Ishikawa (cell line): Measurements from ENCODE around the gene CKLF.

Experiments
- CEBPB ChIP-seq: IDR thresholded peaks from 2 replicates; pipeline ENCODE4 v1.6.1; 2012
- CREB1 ChIP-seq: IDR thresholded peaks from 2 replicates; pipeline ENCODE4 v1.6.1; 2012; ENCODE audit warnings: low read depth
- EGR1 ChIP-seq: IDR thresholded peaks from 2 replicates; pipeline ENCODE4 v1.6.1; 2012
- EP300 ChIP-seq: IDR thresholded peaks from 2 replicates; pipeline ENCODE4 v1.6.1; 2012; ENCODE audit warnings: borderline replicate concordance
- FOXM1 ChIP-seq: IDR thresholded peaks from 2 replicates; pipeline ENCODE4 v1.6.1; 2012; ENCODE audit warnings: low read depth, borderline replicate concordance
- NFIC ChIP-seq: IDR thresholded peaks from 2 replicates; pipeline ENCODE4 v1.6.1; 2012
- RAD21 ChIP-seq: IDR thresholded peaks from 2 replicates; pipeline ENCODE4 v1.6.1; 2012; ENCODE audit warnings: low read depth
- TAF1 ChIP-seq: IDR thresholded peaks from 2 replicates; pipeline ENCODE4 v1.6.1; 2012; ENCODE audit warnings: low read depth, mild to moderate bottlenecking
- TCF12 ChIP-seq: IDR thresholded peaks from 2 replicates; pipeline ENCODE4 v1.6.1; 2012; ENCODE audit warnings: low read depth
- TEAD4 ChIP-seq: IDR thresholded peaks from 2 replicates; pipeline ENCODE4 v1.6.1; 2012
- YY1 ChIP-seq: IDR thresholded peaks from 2 replicates; pipeline ENCODE4 v1.6.1; 2012; ENCODE audit warnings: low read depth
- ZBTB7A ChIP-seq: IDR thresholded peaks from 2 replicates; pipeline ENCODE4 v1.6.1; 2012; ENCODE audit warnings: low read depth
- TF ChIP-seq, protein P1 (sequence below): IDR thresholded peaks from 2 replicates; pipeline ENCODE4 v1.6.1; 2012
- TF ChIP-seq, protein P2 (sequence below): IDR thresholded peaks from 2 replicates; pipeline ENCODE4 v1.6.1; 2012; ENCODE audit warnings: low read depth, mild to moderate bottlenecking
- TF ChIP-seq, protein P3 (sequence below): IDR thresholded peaks from 2 replicates; pipeline ENCODE4 v1.6.1; 2012

The CKLF gene

DNA sequence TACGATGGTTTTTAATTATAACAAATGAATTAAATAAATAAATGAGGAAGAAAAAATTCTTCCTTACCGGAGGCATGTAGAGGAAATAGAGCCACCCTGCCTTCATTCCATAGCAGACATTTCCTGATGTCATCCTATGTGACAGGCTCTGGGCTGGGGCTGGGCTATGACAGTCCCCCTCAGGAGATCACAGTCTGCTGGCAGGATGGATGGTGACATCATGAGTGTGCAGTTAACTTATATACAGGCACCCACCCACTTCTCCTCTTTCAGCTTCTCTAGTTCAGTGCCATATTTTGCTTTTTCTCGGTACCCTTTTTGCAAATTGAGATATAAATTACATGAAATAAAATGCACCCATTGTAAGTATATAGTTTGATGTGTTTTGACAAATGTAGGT lies 45.7 kb downstream of the CKLF start:
- TF ChIP-seq, protein P1, sequence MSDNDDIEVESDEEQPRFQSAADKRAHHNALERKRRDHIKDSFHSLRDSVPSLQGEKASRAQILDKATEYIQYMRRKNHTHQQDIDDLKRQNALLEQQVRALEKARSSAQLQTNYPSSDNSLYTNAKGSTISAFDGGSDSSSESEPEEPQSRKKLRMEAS = no peak
- no peak for TF ChIP-seq FOXM1
- TF ChIP-seq, protein P2, sequence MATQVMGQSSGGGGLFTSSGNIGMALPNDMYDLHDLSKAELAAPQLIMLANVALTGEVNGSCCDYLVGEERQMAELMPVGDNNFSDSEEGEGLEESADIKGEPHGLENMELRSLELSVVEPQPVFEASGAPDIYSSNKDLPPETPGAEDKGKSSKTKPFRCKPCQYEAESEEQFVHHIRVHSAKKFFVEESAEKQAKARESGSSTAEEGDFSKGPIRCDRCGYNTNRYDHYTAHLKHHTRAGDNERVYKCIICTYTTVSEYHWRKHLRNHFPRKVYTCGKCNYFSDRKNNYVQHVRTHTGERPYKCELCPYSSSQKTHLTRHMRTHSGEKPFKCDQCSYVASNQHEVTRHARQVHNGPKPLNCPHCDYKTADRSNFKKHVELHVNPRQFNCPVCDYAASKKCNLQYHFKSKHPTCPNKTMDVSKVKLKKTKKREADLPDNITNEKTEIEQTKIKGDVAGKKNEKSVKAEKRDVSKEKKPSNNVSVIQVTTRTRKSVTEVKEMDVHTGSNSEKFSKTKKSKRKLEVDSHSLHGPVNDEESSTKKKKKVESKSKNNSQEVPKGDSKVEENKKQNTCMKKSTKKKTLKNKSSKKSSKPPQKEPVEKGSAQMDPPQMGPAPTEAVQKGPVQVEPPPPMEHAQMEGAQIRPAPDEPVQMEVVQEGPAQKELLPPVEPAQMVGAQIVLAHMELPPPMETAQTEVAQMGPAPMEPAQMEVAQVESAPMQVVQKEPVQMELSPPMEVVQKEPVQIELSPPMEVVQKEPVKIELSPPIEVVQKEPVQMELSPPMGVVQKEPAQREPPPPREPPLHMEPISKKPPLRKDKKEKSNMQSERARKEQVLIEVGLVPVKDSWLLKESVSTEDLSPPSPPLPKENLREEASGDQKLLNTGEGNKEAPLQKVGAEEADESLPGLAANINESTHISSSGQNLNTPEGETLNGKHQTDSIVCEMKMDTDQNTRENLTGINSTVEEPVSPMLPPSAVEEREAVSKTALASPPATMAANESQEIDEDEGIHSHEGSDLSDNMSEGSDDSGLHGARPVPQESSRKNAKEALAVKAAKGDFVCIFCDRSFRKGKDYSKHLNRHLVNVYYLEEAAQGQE = no peak
- no peak for TF ChIP-seq CEBPB
- TF ChIP-seq, protein P3, sequence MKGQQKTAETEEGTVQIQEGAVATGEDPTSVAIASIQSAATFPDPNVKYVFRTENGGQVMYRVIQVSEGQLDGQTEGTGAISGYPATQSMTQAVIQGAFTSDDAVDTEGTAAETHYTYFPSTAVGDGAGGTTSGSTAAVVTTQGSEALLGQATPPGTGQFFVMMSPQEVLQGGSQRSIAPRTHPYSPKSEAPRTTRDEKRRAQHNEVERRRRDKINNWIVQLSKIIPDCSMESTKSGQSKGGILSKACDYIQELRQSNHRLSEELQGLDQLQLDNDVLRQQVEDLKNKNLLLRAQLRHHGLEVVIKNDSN = no peak
- no peak for TF ChIP-seq TEAD4
- TF ChIP-seq ZBTB7A = no peak
- no peak for TF ChIP-seq RAD21

DNA sequence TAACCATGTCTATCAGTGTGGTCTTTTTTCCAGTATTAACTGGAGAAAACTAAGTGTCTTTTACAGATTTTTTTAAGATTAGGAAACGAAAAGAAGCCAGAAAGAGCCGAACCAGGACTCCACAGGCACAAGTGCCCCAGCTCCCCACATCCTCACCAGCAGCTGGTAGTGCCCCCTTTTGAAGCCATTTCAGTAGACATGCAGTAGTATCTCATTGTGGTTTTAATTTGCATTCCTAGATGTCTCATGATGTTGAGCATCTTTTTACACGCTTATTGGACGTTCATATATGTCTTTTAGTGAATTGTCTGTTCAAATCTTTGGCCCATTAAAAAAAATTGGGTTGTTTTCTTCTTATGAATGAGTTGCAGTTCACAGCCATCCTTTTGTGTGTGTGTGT lies 47.4 kb downstream of the CKLF start:
- TF ChIP-seq CREB1 = no peak
- TF ChIP-seq, protein P2 = no peak
- no peak for TF ChIP-seq RAD21
- no peak for TF ChIP-seq FOXM1
- no peak for TF ChIP-seq EP300
- TF ChIP-seq CEBPB = no peak
- TF ChIP-seq TEAD4 = no peak
- no peak for TF ChIP-seq TCF12
- TF ChIP-seq EGR1 = no peak
- TF ChIP-seq, protein P3 = no peak

DNA sequence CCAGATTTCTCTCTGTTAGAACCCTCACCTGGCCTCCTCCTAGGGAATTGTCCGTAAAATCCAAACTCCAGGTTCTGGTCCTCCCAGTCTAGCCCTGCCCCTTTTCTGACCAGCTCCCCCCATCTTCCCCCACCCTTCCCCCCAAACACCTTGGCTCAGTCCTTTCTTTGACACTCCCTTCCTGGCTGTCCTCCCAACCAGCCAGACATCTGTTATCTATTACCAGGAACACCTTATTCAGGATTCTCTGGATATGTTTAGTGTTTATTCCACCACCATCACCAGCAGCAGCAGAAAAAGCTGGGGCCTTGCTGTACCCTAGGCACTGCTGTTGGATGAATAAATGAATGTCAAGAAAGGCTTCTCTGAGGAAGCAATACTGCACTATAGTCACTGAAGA lies 48.1 kb downstream of the CKLF start:
- TF ChIP-seq CEBPB (no peak), FOXM1 (no peak), TAF1 (no peak), EGR1 (no peak), TCF12 (no peak), RAD21 (no peak), ZBTB7A (no peak), CREB1 (no peak), NFIC (no peak), YY1 (no peak)
- TF ChIP-seq, protein P3 = no peak

DNA sequence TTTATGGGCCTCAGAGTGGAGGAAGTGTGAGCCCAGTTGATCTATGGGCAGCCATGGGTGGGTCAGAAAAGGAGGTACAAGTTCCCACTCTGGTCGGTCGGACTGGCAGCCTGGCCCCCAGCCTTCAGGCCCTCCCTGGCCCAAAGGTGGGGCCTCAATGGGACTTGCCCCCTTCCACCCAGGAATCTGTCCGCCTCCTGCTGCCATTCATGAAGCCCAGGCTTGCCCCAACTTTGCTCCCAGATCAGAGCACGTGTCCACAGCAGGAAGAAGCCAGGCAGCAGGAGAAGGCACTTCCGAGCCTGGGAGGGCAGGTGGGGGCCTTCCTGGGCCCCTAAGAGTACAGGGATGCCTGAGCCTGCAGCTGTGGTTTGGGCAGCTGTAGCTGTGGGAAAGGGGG lies 49.1 kb downstream of the CKLF start:
- TF ChIP-seq, protein P1 = no peak
- TF ChIP-seq EGR1 (no peak), RAD21 (no peak), EP300 (no peak), TAF1 (no peak), TEAD4 (no peak), FOXM1 (no peak), CREB1 (no peak), YY1 (no peak), NFIC (no peak)
- TF ChIP-seq, protein P2 = no peak
- TF ChIP-seq, protein P3 = no peak
